BE2C (cell line): ENCODE data around the gene FAF1.

Source experiments
- DNase-seq: peaks from one replicate; pipeline ENCODE4 v3.0.0-alpha.2; 2020
- H3K27me3 ChIP-seq: fragments of 250-450 bp; sonication (Bioruptor Pico); 2 replicates; pipeline ENCODE4 v1.5.1; 2020; ENCODE audit warnings: mild to moderate bottlenecking
- H3K36me3 ChIP-seq: fragments of 250-450 bp; sonication (Bioruptor Pico); 2 replicates; pipeline ENCODE4 v1.5.1; 2020; ENCODE audit warnings: mild to moderate bottlenecking
- H3K4me1 ChIP-seq: fragments of 250-450 bp; sonication (Bioruptor Pico); 2 replicates; pipeline ENCODE4 v1.5.1; 2020
- H3K4me3 ChIP-seq: 2 replicates; pipeline ENCODE4 v1.5.1; 2011; ENCODE audit warnings: low read depth, low read length
- H3K9me3 ChIP-seq: fragments of 250-450 bp; sonication (Bioruptor Pico); 2 replicates; pipeline ENCODE4 v1.5.1; 2020
- TF ChIP-seq, protein P1 (sequence below): IDR thresholded peaks from 2 replicates; pipeline ENCODE4 v1.5.1; 2012; ENCODE audit warnings: mild to moderate bottlenecking, low read depth, low read length

FAF1 gene

DNA sequence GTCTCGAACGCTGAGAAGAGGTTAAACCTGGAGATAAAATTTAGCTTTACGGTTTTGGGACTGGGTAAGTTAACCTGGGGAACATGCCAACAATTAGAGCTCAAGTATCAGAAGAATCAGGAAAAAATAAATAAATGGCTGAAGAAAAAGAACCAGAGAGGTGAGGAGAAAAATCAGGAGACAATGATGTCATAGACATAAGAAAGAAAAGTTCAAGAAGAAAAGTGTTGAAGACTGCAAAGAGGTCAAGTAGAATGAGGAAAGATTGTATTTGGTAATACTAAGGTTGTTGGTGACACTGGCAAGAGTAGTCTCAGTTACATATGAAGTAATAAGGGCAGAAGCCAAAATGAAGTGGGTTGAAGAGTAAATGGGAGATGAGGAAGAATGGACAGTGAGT lies 36.0 kb upstream of the FAF1 start:
- H3K4me3 ChIP-seq, result no peak overlapping the region
- no peak for DNase-seq
- H3K27me3 ChIP-seq, result no peaks in the 10 kb centered on the region
- TF ChIP-seq, protein P1, sequence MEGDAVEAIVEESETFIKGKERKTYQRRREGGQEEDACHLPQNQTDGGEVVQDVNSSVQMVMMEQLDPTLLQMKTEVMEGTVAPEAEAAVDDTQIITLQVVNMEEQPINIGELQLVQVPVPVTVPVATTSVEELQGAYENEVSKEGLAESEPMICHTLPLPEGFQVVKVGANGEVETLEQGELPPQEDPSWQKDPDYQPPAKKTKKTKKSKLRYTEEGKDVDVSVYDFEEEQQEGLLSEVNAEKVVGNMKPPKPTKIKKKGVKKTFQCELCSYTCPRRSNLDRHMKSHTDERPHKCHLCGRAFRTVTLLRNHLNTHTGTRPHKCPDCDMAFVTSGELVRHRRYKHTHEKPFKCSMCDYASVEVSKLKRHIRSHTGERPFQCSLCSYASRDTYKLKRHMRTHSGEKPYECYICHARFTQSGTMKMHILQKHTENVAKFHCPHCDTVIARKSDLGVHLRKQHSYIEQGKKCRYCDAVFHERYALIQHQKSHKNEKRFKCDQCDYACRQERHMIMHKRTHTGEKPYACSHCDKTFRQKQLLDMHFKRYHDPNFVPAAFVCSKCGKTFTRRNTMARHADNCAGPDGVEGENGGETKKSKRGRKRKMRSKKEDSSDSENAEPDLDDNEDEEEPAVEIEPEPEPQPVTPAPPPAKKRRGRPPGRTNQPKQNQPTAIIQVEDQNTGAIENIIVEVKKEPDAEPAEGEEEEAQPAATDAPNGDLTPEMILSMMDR, result no peak
- no peaks in the 10 kb centered on the region for H3K36me3 ChIP-seq
- no peaks in the 10 kb centered on the region for H3K9me3 ChIP-seq
- H3K4me1 ChIP-seq, result no peaks in the 10 kb centered on the region

DNA sequence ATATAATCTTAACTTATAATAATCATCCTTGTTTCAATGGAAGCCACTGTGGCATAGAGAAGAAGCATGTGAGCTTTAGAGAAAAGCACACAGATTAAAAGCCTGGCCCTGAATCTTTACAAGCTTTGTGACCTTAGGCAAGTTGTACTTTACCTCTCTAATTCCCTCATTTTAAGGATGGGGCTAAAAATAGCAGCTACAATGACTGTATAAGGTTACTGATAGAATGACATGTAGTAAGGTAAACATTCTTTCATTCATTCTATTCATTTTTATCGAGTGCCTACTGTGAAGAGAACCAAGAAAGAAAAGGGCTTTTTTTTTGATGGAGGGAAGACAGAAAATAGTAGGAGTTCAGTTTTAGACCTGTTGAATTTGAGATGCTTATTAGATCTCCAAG lies 35.6 kb upstream of the FAF1 start:
- Histone ChIP-seq H3K4me1 (no peaks in the 10 kb centered on the region), H3K27me3 (no peaks in the 10 kb centered on the region), H3K4me3 (no peak overlapping the region), H3K9me3 (no peaks in the 10 kb centered on the region), H3K36me3 (no peaks in the 10 kb centered on the region)
- DNase-seq, result no peak
- TF ChIP-seq, protein P1, result no peak

DNA sequence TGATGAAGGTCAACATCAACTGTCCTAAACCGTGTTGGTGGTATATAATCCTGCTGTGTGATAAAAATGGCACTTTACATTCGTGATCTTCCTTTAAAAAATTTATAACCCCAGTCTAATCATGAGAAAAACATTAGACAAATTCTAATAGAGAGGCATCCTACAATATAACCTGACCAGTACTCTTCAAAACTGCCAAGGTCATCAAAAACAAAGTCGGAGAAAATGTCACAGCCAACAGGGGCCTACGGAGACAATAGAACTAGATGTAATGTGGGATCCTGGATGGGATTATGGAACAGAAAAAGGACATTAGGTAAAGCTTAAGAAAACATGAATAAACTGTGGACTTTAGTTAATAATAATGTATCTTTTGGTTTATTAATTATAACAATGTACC lies 34.9 kb upstream of the FAF1 start:
- Histone ChIP-seq H3K27me3 (no peaks in the 10 kb centered on the region), H3K9me3 (no peaks in the 10 kb centered on the region), H3K4me1 (no peaks in the 10 kb centered on the region), H3K36me3 (no peaks in the 10 kb centered on the region), H3K4me3 (no peak overlapping the region)
- TF ChIP-seq, protein P1, result no peak
- DNase-seq, result no peak

DNA sequence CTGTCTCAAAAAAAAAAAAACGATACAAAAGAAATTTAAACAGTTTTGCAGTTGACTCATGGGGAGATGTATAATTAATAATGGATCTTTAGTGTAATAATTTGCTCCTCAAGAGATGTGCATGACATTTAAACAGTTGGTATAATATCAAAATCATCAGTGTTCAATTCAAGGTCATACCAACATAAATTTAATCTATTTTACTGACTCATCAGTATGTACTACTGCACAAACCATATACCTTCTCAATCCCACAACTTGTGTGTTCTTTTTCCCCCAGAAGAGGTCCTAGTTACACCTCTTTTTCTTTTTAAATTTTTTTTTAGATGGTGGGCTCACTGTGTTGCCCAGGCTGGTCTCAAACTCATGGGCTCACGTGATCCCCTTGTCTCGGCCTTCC lies 33.6 kb upstream of the FAF1 start:
- no peaks in the 10 kb centered on the region for H3K4me1 ChIP-seq
- H3K4me3 ChIP-seq, result no peak overlapping the region
- TF ChIP-seq, protein P1, result no peak
- no peaks in the 10 kb centered on the region for H3K36me3 ChIP-seq
- DNase-seq, result no peak
- H3K27me3 ChIP-seq, result no peaks in the 10 kb centered on the region
- no peaks in the 10 kb centered on the region for H3K9me3 ChIP-seq

DNA sequence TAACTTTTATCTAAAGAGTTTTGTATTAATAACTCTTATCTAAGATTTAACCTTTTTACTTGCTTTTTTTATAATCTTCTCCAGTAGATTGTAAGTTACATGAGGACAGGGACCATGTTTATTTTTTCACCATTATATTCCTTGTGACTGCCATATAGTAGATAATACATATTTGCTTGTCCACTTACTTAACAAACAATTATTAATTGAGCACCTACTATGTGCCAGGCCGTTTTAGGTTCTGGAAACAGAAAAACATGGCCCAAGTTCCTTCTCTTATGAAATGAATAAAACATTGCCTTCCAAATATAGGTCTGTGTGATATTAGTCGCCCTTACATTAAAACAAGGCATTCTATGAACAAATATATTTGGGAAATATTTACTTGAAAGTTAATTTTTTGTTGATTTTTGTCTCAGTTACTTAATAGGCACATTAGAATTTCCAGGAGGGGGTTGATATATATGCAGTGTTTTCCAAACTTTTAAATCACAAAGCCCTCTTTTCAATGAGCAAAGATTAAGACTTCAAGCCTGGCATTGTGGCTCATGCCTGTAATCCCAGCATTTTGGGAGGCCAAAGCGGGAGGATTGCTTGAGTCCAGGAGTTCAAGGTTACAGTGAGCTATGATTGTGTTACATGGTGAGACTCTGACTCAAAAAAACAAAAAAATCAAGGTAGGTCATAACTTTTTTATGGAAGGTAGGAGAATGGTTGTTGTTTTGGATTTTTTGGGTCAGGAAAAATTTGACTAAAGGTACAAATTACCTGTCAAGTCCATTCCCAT lies 32.7 kb upstream of the FAF1 start:
- H3K36me3 ChIP-seq, result no peaks in the 10 kb centered on the region
- no peaks in the 10 kb centered on the region for H3K9me3 ChIP-seq
- no peaks in the 10 kb centered on the region for H3K4me1 ChIP-seq
- TF ChIP-seq, protein P1, result no peak
- H3K27me3 ChIP-seq, result no peaks in the 10 kb centered on the region
- DNase-seq, result no peak
- H3K4me3 ChIP-seq, result no peak overlapping the region

DNA sequence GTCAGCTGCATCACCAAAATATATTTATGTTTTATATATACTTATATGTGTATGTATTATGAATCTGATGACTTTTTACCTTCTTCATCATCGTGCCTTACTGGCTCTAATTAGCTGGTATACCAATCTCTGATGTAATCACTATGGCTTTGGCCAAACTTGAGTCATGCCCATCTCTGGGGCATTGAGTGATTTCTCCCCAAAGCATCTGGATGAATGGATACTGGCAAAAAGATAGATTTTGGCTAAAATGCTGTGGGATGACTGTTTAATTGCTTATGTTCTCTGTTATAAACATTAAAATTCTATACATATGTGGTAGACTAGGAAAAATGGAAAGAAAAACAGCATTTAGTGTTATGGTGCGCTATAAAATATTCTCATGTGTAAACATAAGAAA lies 29.6 kb upstream of the FAF1 start:
- Histone ChIP-seq H3K4me3 (no peak overlapping the region), H3K36me3 (no peaks in the 10 kb centered on the region), H3K4me1 (no peaks in the 10 kb centered on the region), H3K27me3 (no peaks in the 10 kb centered on the region), H3K9me3 (no peaks in the 10 kb centered on the region)
- DNase-seq, result no peak
- TF ChIP-seq, protein P1, result no peak
